ENCODE measurements around the gene FAM162A.

DNA sequence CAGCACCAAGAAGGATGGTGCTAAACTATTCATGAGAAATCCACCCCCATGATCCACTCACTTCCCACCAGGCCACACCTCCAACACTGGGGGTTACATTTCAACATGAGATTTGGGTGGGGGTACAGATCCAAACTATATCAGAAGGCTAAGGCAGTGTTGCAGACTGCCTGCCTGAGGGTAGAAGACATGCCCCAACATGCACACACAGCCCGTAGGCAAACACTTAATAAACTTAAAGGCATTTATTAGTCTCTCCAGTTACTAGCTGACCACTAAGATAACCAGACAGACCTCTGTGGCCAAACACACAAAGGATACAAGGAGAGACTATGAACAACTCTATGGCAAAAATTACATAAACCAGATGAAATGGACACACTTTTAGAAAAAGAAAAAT is 10.2 kb downstream of the FAM162A start:
- no peak for TF ChIP-seq CTCF (IDR thresholded peaks at IDR 0.05; ENCODE audit: insufficient read depth, low read depth, low read length)
- no peak for TF ChIP-seq EZH2 (IDR thresholded peaks at IDR 0.05; ENCODE audit: insufficient read depth, low read length)

All from astrocyte (in vitro differentiated cells and primary cell).